G401 (cell line): ENCODE measurements around the gene PANK2. TPM values are rescaled to one million over a fixed set of nuclear protein-coding genes. Genes with fewer than 3 reads are reported as not detected.

Experiments used
- DNase-seq: peaks from one replicate; pipeline ENCODE4 v3.0.0-alpha.2; 2015; ENCODE audit warnings: low spot score
- in situ Hi-C: cut with HindIII; loops from 2 replicates; pipeline ENCODE4 v1.10.0; 2016; ENCODE audit warnings: low sequenced_read_pairs, mixed read lengths
- total RNA-seq: library from RNA; depleted of rRNA; stranded (reverse); fragments of >200 nt; shearing (Covaris generic); gene quantifications from 2 replicates; pipeline ENCODE4 v1.2.3, GENCODE V29; 2014

The PANK2 gene
- total RNA-seq, 1 experiment from 2014 or later: 65.2 TPM

DNA sequence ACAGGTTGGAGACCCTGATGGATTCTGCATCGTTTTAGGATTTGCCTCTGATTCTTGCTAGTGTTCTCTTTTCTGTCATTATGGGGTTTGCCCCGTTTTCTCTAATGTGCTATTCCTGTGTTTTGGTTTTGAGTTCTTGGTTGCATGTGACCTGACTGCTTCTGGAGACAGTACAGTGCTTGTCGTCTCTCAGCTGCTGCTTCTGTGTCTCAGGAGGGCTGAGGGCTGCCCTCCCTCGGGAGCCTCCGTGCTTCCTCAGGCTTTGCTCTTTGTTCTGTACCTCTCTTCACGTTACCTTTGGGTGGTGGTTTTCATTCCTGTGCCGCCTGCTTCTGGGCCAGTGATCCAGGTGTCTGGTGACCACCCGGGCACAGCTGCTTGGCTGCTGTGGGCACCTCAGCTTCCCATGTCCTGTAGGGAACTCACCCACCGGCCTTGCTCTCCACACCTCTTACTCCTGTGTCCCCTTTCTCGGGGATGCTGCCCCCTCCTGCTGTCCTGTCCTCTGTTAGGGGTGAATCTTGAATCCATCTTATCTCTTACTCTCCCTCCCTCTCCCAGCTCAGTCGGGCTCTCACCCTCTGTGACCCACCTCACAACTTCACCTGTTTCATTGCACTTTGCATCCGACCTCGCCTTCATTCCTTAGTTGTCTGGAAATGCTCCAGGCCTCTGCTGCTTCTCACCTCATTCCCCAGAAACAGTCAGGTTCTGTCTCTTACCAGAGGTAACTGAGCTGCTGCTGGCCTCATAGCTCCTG, 33.2 kb downstream of the PANK2 start:
- in situ Hi-C loops: no loop called here

DNA sequence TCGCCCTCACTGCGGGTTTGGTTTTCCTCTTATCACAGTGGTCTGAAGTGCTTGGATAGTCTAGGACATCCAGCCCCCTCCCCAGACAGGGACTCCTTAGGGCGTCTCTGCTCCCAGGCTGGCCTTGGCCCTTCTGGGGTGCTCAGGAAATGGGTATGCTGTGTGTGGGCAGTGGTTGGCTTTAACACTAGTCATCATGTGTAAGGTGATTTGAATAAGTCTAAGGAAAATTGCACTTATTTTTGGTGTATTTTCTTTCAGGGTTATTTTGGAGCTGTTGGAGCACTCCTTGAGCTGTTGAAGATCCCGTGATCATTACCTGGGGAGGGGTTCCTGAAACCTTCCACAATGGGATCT, 33.8 kb downstream of the PANK2 start:
- no peak for DNase-seq
- in situ Hi-C loops: no loop called here

More for the DNA sequence above, 33.2 kb downstream of the PANK2 start:
- no peak for DNase-seq

DNA sequence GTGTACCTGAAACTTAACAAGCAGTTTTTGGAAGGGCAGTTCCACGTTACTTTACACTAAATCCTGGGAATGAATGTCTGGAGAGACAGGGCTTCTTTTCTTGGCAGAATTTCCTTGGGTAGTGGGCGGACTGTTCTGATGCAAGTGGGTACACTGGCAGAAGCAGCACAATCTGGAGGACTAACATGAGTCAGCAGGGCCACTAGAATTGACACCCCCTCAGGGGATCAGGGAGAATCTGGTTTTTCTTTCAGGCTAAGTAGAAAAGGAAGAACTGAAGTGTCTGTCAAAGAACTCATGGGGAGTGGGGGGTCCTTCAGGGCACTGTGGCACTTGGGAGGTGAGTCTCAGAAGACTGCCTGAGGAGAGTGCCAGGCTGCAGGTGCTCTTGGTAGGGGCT, 34.6 kb downstream of the PANK2 start:
- in situ Hi-C loops: no loop called here
- no peak for DNase-seq

DNA sequence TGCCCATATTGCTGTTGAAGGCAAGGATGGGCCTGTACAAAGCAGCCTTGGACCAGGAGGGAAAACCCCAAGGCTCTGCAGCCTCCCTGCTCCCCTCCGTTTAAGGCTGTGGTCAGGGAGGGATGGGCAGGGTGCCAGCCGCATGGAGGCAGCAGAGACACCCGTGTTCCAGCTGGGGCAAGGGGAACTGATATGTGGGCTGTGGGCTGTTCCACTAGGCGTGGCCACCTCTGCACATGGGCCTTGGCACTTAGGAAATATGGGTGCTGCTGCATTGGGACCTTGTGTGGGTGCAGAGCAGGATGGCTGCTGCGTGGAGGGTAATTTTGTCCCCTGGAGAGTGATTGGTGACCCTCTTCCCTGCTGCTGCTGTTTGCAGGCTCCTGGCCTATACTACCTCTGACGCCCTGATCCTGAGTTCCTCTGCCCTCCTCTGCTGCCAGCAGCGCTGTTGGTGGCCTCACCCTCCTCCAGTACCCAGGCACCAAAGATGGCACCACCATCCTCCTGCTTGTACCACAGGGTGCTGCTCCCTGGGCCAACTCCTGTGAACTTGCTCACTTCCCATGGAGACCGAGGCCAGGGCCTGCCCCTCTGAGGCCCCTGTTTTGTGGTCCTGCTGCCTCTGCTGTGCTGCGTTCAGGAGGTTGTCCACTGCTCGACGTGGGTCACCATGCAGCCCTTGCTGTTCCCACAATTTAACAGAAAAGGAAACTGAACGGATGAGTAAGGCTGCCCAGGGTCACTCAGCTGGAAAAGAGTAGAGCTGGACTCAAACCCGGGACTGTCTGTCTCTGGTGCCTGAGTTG, 35.3 kb downstream of the PANK2 start:
- DNase-seq: no peak

DNA sequence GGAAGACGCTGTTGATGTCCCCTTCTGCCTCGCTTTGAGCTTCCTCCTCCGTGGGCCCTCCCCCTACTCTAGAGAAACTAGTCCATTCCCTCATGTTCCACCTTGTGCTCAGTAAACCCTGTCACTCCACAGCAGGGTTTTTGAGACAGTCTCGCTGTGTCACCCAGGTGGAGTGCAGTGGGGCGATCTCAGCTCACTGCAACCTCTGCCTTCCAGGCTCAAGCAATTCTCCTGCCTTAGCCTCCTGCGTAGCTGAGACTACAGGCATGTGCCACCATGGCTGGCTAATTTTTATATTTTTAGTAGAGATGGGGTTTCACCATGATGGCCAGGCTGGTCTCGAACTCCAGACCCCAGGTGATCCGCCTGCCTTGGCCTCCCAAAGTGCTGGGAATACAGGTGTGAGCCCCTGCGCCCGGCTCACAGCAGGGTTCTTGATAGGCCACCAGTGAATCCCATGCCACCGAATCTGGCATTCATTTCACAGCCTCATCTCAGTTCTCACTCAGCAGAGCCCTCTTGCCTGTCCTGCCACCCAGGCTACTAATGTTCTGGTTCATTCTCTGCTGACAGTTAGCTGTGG, 36.0 kb downstream of the PANK2 start:
- no peak for DNase-seq
- in situ Hi-C loops: no loop called here

More for the DNA sequence above, 35.3 kb downstream of the PANK2 start:
- in situ Hi-C loops: no loop called here

DNA sequence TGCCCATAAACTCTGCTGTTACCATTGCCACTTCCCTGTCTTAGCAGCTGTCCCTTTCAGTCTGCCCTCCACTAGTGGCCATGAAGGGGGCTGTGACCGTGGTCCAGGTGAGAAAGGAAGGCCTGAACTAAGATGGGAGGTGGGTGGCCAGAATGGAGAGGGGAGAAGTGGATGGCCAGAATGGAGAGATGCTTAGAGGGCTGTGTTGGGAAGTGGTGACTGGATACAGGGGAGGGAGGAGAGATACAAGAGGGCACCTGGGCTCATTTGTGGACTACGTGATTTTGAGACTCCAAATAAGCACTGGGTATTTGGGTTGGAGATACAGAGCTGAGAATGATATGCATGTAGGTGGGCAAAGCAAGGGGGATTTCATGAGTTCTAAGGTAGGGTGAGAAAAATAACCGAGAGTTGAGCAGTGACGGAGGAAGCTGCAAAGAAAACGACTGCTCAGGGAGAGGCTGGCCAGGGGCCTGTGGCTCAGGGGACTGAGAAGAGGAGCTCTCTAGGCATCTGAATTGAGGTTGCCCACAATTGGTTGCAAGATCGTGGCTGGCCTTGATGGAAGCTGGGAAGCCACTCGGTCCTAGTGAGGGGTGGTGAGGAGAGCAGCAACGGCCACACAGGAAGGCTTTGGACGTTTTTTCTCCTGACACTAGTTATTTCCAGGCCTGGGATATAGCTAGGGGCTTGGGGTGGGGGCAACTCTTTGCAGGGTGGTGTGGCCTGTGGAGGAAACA, 36.9 kb downstream of the PANK2 start:
- DNase-seq: no peak
- in situ Hi-C loops: no loop called here

DNA sequence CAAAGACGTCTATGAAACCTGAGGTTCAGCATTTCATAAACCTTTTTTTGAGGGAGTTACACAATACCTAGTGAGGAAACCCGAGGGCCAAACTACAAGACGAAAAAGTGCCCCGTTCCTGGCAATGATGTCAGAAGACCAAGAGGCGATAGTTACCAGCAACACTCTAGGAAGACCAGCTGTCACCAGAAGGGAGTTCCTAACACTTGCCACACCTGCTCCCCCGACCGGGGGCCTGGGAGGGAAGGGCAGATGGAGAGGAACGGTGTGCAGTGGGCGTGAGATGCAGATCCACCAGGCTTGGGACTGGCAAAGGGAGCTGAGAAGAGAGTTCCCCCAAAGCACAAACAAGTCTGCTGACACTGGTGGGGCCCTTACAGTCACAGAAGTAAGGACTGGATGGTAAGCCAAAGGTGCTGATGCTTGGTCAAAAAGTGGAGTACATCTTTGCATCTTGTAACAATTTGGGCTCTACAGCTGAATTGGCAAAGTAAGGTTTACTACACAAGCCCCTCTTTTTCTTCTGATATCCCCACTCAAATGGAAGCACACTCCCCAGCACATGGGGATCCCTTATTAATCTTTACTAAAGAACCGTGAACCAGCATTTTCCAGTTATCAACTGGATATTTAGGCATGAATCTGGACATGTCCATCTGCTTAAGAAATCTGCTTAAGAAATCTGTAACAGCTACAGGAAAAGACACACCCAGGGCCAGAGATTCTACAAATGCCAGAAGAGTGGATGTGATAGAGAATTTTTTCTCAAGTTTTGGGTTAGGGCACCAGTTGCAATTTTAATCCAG, 38.5 kb downstream of the PANK2 start:
- in situ Hi-C loops: no loop called here
- DNase-seq: peak; percentile 29

DNA sequence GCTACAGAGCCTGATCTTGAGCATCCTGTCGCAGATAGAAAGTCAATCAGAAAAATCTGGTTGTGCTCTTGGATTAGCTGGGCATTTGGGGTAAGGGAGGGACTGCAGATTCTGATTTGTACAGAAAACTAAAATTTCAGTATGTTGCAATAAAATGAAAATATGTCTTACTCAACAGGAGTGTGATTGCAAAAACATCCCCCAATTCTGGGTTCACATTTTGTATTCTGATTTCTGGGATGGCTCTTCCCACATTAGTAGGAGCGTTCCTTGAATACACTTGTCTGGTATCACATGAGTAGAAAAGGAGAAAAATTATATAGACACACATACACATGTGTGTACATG, 40.5 kb downstream of the PANK2 start:
- in situ Hi-C loops: no loop called here
- DNase-seq: no peak

DNA sequence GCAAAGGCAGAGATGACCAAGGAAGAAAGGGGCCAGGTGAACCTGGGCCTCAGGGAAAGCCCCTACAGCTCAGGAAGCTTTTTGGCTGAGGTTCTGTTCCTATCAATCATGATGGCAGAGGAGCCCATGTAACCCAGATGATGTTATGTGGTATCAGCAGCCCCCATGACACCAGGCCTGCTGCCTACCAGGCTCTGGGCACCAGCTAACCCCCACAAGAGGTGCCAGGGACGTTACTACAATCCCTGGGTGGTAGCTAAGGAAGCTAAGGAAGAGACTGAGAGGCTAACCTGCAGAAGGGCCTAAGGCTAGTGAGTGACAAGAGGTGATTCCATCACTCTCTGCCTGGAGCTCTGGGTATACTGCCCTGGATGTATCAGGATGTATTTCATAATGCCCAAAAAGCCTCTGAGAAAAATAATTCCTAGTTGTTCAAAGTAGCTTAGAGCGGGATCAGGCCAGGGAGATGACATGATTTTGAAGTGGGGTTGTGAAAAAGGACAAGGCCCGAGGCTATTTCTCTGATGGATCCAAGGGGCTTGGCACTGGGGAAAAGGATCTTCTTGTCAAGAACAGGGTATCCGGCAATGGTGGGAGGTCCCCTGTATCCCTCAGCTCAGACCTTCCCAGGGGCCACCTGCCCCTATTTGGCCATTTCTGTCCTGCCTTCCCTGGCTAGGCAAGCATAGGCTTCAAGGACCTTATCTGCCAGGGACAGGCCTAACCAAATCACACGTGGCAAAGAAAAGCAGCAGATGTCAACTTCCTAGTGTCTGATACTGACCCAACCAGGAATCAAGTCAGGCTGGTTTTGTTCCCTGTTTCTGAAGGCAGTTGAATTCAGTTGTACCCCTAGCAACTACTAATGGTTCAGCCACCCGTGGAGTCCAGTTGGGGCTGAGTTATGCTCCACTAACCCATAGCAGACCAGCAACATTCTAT, 41.3 kb downstream of the PANK2 start:
- in situ Hi-C loops: no loop called here
- no peak for DNase-seq

DNA sequence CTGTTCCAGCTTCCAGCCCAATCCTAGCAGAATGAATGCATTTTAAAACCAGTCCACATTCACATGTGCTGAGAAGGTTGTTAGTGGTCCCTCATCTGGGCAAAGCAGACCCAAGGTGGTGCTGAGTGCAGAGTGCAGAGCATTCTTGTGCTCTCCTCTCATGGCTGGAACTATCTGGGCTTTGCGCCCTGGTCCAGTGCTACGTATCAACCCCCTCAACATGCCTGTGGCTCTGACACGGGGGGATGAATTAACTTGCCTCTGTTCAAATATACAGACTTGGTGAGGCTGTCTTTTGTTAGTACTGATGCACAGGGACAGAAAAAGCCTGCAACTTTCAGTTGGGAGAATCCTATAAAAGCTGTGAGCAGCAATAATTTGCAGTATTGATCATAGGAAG, 42.5 kb downstream of the PANK2 start:
- DNase-seq: no peak
- in situ Hi-C loops: no loop called here

DNA sequence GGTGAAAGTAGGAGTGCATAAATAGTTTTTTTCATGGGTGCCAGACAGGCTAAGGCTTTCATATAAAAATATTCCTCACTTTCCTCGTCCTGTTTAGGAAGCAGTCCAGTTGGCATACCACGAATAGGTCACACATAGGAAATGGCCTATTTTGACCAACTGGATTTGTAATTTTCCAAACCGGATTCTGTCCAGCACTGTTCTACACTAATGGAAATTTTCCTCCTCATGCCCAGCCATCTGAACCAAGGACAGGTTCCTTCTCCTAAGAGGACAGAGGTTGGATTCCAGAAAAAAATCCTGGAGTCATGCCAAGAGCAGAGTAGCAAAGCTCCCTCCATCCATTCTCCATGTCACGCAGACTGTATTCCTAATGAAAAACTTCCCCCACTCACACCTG, 43.1 kb downstream of the PANK2 start:
- peak; percentile 89 for DNase-seq
- in situ Hi-C loops: no loop called here

DNA sequence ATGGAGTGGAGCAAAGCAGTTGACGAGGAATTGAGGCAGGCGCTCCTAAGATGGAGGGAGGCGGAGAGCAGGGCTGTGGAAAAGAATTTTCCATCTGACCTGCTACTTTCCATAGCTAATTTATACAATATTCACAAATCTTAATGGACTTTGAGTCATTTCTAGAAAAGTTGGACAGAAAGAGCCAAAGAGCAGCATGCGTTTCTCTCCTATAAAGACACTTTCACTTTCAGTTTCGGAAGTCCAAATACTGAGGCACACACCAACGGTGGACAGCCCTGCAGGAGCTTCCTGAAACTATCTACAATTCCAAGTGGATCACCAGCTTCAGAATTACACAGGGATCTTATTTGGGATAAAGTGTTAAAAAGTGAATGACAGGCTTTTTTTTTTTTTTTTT, 43.5 kb downstream of the PANK2 start:
- in situ Hi-C loops: no loop called here
- DNase-seq: no peak

DNA sequence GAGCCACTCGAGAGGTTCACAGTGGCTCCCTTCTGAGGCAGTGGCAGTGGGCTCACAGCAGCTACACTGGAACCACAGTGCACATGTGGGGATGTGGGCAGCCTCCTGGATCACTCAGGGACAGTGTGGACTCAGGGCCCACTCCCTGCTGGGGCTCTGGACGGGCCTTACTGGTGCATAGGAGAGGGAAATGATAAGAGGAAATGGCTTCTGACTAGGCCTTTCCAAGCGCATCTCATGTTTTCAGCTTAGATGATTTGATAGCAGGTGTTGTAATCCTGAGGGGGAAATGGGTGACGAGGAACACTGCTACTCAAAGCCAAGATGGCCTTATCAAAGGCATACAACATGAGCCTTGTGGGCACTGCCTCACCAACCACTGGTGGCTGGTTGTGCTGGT, 44.0 kb downstream of the PANK2 start:
- in situ Hi-C loops: no loop called here
- no peak for DNase-seq

DNA sequence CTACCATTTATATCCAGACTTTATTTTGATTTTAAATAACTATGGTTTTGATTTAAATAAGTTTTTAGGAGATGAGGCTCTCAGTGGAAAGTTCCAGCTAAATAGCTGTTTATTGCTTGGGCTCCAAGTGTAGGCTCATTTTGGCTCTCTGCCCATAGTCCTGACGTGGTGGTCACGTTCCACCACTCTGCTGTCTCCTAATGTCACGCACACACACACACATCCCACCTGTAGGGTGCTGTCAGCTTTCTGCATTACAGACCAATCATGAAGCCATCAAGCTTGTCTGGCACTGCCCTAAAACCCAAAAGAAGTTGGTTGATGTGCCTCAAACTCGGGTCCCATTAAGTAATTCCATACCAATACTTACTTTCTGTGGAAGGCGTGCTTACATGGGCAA, 45.4 kb downstream of the PANK2 start:
- DNase-seq: no peak
- in situ Hi-C loops: no loop called here

DNA sequence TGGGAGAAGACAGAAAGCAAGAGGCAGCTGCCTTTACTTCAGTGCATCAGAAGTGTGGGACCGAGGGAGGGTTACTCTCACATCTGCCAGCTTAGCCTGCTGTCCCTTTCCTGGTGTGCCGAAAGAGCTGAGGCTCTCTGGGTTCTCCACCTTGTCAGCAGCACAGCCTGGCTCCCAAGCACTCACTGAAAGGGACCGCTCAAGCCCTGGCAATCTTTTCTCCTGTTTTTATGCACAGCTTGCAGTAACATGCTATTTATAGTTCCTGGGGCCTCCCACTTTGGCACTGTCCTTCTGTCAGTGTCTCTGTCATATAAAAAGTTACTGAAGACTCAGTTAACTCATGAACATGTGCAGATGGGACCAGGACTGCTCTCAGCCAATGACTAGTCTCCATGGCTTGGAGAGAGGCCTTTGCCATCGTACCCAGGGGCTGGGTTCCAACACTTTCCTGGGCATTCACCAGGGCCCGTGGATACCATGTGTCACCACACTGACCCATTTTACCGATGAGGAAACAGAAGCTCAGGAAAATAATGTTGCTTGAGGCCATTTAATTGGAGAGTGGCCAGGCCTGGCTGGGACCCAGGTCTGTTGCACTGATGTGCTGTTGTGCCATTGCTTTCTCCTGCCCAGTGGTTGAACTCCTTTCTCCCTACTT, 46.2 kb downstream of the PANK2 start:
- DNase-seq: peak; percentile 70
- in situ Hi-C loops: no loop called here

DNA sequence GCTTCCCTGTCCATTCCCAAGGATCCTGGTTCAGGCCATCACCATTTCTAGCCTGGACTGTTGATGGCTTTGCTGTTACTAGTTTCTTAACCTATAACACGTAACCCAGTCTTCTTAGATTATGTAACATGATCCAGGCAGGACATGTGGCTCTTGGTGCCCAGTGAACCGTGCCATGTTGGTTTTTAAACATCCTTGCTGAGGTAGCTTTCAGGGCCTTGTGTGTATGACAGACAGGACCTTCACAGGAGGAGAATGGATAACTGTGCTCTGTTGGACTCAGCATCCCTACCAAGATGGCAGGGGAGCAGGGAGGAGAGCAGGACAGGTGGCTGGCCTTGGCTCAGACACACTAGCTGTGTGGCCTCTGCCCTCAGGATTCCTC, 46.8 kb downstream of the PANK2 start:
- peak; percentile 54 for DNase-seq
- in situ Hi-C loops: no loop called here

DNA sequence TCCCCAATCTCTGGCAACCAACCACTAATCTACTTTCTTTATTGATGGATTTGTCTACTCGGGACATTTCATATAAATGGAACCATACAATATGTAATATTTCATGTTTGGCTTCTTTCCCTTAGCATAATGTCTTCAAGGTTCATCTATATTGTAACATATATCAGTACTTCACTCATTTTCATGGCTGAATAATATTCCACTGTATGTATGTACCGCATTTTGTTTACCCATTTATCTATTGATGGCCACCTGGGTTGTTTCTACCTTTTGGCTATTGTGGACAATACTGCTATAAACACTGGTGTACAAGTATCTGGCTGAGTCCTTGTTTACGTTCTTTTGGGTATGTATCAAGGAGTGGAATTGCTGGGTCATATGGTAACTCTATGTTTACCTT, 48.4 kb downstream of the PANK2 start:
- in situ Hi-C loops: no loop called here
- no peak for DNase-seq

DNA sequence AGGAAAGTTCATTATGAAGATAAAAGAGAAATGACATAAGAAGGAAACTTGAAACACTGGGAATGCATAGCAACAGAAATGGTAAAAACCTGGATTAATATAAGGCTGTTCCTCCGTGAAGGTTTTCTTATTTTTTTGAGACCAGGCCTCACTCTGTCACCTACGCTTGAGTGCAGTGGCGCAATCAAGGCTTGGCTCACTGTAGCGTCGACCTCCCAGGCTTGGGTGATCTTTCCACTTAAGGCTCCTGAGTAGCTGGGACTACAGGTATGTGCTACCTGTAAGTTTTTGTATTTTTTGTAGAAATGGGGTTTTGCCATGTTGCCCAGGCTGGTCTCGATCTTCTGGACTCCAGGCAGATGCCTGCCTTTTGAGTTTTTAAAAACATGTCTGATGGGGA, 51.7 kb downstream of the PANK2 start:
- in situ Hi-C loops: no loop called here
- no peak for DNase-seq
